Rectal smooth muscle tissue (tissue), 1 donor: Measurements from ENCODE around the gene POLA1.

Experiments
- H3K27ac ChIP-seq: one replicate; pipeline ENCODE4 v1.7.0; 2013; ENCODE audit warnings: low read depth, low read length, inconsistent platforms
- H3K27me3 ChIP-seq: one replicate; pipeline ENCODE4 v1.7.0; 2013; ENCODE audit warnings: low read length; ENCODE audit not compliant: control insufficient read depth, insufficient read depth
- H3K36me3 ChIP-seq: one replicate; pipeline ENCODE4 v1.7.0; 2013; ENCODE audit warnings: low read length; ENCODE audit not compliant: control insufficient read depth, insufficient read depth
- H3K4me1 ChIP-seq: one replicate; pipeline ENCODE4 v1.7.0; 2013; ENCODE audit warnings: low read length; ENCODE audit not compliant: control insufficient read depth, insufficient read depth
- H3K4me3 ChIP-seq: one replicate; pipeline ENCODE4 v1.7.0; 2013; ENCODE audit warnings: low read length
- H3K9ac ChIP-seq: one replicate; pipeline ENCODE4 v1.7.0; 2013; ENCODE audit warnings: low read length

Gene POLA1

GRCh38 chrX:24925430-24925829 is 231.7 kb downstream of the POLA1 start:
- H3K27me3 ChIP-seq = no peaks in the 10 kb centered on the region
- H3K4me1 ChIP-seq = no peaks in the 10 kb centered on the region
- H3K36me3 ChIP-seq = no peaks in the 10 kb centered on the region
- no peak overlapping the region for H3K4me3 ChIP-seq
- no peak overlapping the region for H3K27ac ChIP-seq
- H3K9ac ChIP-seq = no peak overlapping the region

GRCh38 chrX:24927372-24927771 is 233.7 kb downstream of the POLA1 start:
- H3K36me3 ChIP-seq = no peaks in the 10 kb centered on the region
- no peaks in the 10 kb centered on the region for H3K4me1 ChIP-seq
- H3K4me3 ChIP-seq = no peak overlapping the region
- H3K27ac ChIP-seq = no peak overlapping the region
- no peaks in the 10 kb centered on the region for H3K27me3 ChIP-seq
- H3K9ac ChIP-seq = no peak overlapping the region

- H3K27me3 ChIP-seq = no peaks in the 10 kb centered on the region
- H3K9ac ChIP-seq = no peak overlapping the region
- no peaks in the 10 kb centered on the region for H3K4me1 ChIP-seq
- H3K27ac ChIP-seq = no peak overlapping the region
- H3K36me3 ChIP-seq = no peaks in the 10 kb centered on the region
- no peak overlapping the region for H3K4me3 ChIP-seq
Observed at GRCh38 chrX:24928114-24928513, 234.4 kb downstream of the POLA1 start.

- Histone ChIP-seq H3K27me3 (no peaks in the 10 kb centered on the region), H3K4me3 (no peak overlapping the region), H3K27ac (no peak overlapping the region), H3K4me1 (no peaks in the 10 kb centered on the region), H3K9ac (no peak overlapping the region), H3K36me3 (no peaks in the 10 kb centered on the region)
Observed at GRCh38 chrX:24934279-24934678, 240.6 kb downstream of the POLA1 start.

- Histone ChIP-seq H3K27me3 (peaks cover 3% of the 10 kb centered on the region), H3K4me1 (peaks cover 7% of the 10 kb centered on the region), H3K9ac (no peak overlapping the region), H3K27ac (no peak overlapping the region), H3K36me3 (no peaks in the 10 kb centered on the region), H3K4me3 (no peak overlapping the region)
Observed at GRCh38 chrX:24945009-24945408, 251.3 kb downstream of the POLA1 start.

- H3K4me1 ChIP-seq = peaks cover 7% of the 10 kb centered on the region
- H3K4me3 ChIP-seq = no peak overlapping the region
Observed at GRCh38 chrX:24946369-24946768, 252.7 kb downstream of the POLA1 start.

GRCh38 chrX:24954732-24955131 is 261.0 kb downstream of the POLA1 start:
- no peaks in the 10 kb centered on the region for H3K4me1 ChIP-seq
- no peaks in the 10 kb centered on the region for H3K27me3 ChIP-seq
- H3K27ac ChIP-seq = no peak overlapping the region
- no peaks in the 10 kb centered on the region for H3K36me3 ChIP-seq
- no peak overlapping the region for H3K9ac ChIP-seq
- no peak overlapping the region for H3K4me3 ChIP-seq

More at GRCh38 chrX:24946369-24946768, 252.7 kb downstream of the POLA1 start:
- Histone ChIP-seq H3K27me3 (peaks cover 3% of the 10 kb centered on the region), H3K27ac (no peak overlapping the region), H3K9ac (no peak overlapping the region), H3K36me3 (no peaks in the 10 kb centered on the region)

GRCh38 chrX:24955372-24955930 is 261.7 kb downstream of the POLA1 start:
- H3K4me1 ChIP-seq = no peaks in the 10 kb centered on the region
- no peak overlapping the region for H3K9ac ChIP-seq
- no peak overlapping the region for H3K27ac ChIP-seq
- no peaks in the 10 kb centered on the region for H3K36me3 ChIP-seq
- H3K4me3 ChIP-seq = no peak overlapping the region
- H3K27me3 ChIP-seq = no peaks in the 10 kb centered on the region

GRCh38 chrX:24956828-24957227 is 263.1 kb downstream of the POLA1 start:
- Histone ChIP-seq H3K4me3 (no peak overlapping the region), H3K9ac (no peak overlapping the region), H3K4me1 (no peaks in the 10 kb centered on the region), H3K27me3 (no peaks in the 10 kb centered on the region), H3K36me3 (no peaks in the 10 kb centered on the region), H3K27ac (no peak overlapping the region)

- H3K9ac ChIP-seq = no peak overlapping the region
- peaks cover 2% of the 10 kb centered on the region for H3K4me1 ChIP-seq
- H3K4me3 ChIP-seq = no peak overlapping the region
- H3K27ac ChIP-seq = no peak overlapping the region
- no peaks in the 10 kb centered on the region for H3K36me3 ChIP-seq
- no peaks in the 10 kb centered on the region for H3K27me3 ChIP-seq
Observed at GRCh38 chrX:24961809-24962208, 268.1 kb downstream of the POLA1 start.

GRCh38 chrX:24963823-24964222 is 270.1 kb downstream of the POLA1 start:
- no peak overlapping the region for H3K4me3 ChIP-seq
- H3K27me3 ChIP-seq = no peaks in the 10 kb centered on the region
- no peaks in the 10 kb centered on the region for H3K36me3 ChIP-seq
- no peak overlapping the region for H3K9ac ChIP-seq
- no peak overlapping the region for H3K27ac ChIP-seq
- peaks cover 2% of the 10 kb centered on the region for H3K4me1 ChIP-seq

- H3K4me1 ChIP-seq = peaks cover 2% of the 10 kb centered on the region
- H3K27ac ChIP-seq = no peak overlapping the region
- H3K27me3 ChIP-seq = no peaks in the 10 kb centered on the region
- H3K9ac ChIP-seq = no peak overlapping the region
- no peak overlapping the region for H3K4me3 ChIP-seq
- H3K36me3 ChIP-seq = no peaks in the 10 kb centered on the region
Observed at GRCh38 chrX:24965372-24965771, 271.7 kb downstream of the POLA1 start.

GRCh38 chrX:24969812-24970211 is 276.1 kb downstream of the POLA1 start:
- Histone ChIP-seq H3K9ac (no peak overlapping the region), H3K4me1 (peaks cover 2% of the 10 kb centered on the region), H3K4me3 (no peak overlapping the region), H3K36me3 (no peaks in the 10 kb centered on the region), H3K27ac (no peak overlapping the region), H3K27me3 (no peaks in the 10 kb centered on the region)
